Left lung (tissue), 10 donors: ENCODE results near the gene CFAP45. TPM values are rescaled to one million over a fixed set of nuclear protein-coding genes. Genes with fewer than 3 reads are reported as not detected.

ENCODE experiments used
- ATAC-seq: fragments of 200-7000 bp; cut with Tn5 transposase; one replicate; pipeline ENCODE4 v1.9.1; 2020; ENCODE audit warnings: moderate library complexity
- DNase-seq, 4 donors: peaks; one replicate each; pipeline ENCODE4 v3.0.0-alpha.2; 2013 to 2020
- H3K27ac ChIP-seq, 2 donors: fragments of 200-600 bp; sonication (generic) in 1 of 2; one replicate each; pipeline versions ENCODE4 v1.5.0 to v1.8.0; 2020 to 2021
- H3K27me3 ChIP-seq, 2 donors: fragments of 200-600 bp; sonication (generic) in 1 of 2; one replicate each; pipeline versions ENCODE4 v1.5.0 to v1.8.0; 2020 to 2021
- H3K36me3 ChIP-seq, 2 donors: fragments of 200-600 bp; sonication (generic) in 1 of 2; one replicate each; pipeline versions ENCODE4 v1.5.0 to v1.8.0; 2020 to 2021
- H3K4me1 ChIP-seq, 2 donors: fragments of 200-600 bp; one replicate each; pipeline ENCODE4 v1.8.0; 2021
- H3K4me3 ChIP-seq, 2 donors: fragments of 200-600 bp; sonication (generic) in 1 of 2; one replicate each; pipeline versions ENCODE4 v1.5.0 to v1.8.0; 2020 to 2021; ENCODE audit warnings: mild to moderate bottlenecking in 1 of 2
- H3K9me3 ChIP-seq, 2 donors: fragments of 200-600 bp; sonication (generic) in 1 of 2; one replicate each; pipeline versions ENCODE4 v1.5.0 to v1.8.0; 2020 to 2021
- intact Hi-C, 2 donors: fragments of 100-400 bp; cut with DNase I; formaldehyde crosslinking; loops; one replicate each; pipeline versions ENCODE4 v1.11.2 to v1.14.2; 2022
- polyA plus RNA-seq, 6 donors: library from polyadenylated mRNA; unstranded; fragments of 120-200 nt; gene quantifications; one replicate each; pipeline ENCODE4 v1.2.1, GENCODE V29; 2013; ENCODE audit not compliant: insufficient read length in 6 of 6
- total RNA-seq, 2 donors: library from RNA; stranded (reverse); fragmentation: NEBNext Ultra II Directional; extraction: Animal tissue kit (Norgen Biotek cat#: 25700); gene quantifications; one replicate each; pipeline ENCODE4 v1.2.1, GENCODE V29; 2021
- TF ChIP-seq, protein P1 (sequence below), 2 donors: fragments of 200-600 bp; sonication (generic) in 1 of 2; IDR thresholded peaks; one replicate each; pipeline versions ENCODE4 v1.5.0 to v1.8.0; 2021; ENCODE audit warnings: antibody characterized with exemption in 2 of 2
- donor health status: DM: no; HTN: yes; CAD: no.
- donor health status: DM: no; HTN: no; CAD: no.

Gene CFAP45
- total and polyA plus RNA-seq, 8 donors: 1.1 to 12.4 (median 6.4) TPM

DNA sequence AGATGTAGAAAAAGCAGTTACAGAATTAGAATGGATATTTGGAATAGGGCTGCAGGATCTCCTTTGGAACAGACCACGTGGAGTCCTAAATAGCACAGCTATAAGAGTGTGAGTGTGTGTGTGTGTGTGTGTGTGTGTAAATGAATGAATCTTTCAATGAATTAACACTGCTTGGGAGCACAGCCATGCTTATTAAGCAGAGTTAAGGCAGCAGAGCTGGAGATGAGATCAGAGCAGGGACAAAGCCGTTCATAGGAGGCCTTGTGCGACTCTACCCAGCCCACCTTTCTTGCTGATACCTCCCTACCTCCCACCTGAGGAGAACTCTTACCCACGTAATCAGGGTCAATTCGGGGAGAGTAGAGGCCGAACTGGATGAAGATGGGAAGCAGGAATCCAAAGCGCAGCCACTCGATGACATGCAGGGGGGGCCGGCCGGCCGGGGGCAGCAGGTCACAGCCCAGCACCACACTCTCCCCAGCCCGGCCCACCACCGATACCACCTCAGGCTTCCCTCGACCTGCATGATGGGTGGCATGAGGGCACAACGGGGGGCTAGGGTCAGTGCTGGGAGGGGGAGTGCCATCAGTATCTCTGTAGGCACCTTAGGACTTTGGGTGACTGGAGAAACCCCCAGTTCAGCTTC, 42.8 kb upstream of the CFAP45 start:
- H3K27me3 ChIP-seq: peaks cover 0 to 40% of the 10 kb centered on the region in 2 donors
- no peak for ATAC-seq
- DNase-seq: no peak
- H3K9me3 ChIP-seq: no peaks in the 10 kb centered on the region
- H3K36me3 ChIP-seq: no peaks in the 10 kb centered on the region
- TF ChIP-seq, protein P1, sequence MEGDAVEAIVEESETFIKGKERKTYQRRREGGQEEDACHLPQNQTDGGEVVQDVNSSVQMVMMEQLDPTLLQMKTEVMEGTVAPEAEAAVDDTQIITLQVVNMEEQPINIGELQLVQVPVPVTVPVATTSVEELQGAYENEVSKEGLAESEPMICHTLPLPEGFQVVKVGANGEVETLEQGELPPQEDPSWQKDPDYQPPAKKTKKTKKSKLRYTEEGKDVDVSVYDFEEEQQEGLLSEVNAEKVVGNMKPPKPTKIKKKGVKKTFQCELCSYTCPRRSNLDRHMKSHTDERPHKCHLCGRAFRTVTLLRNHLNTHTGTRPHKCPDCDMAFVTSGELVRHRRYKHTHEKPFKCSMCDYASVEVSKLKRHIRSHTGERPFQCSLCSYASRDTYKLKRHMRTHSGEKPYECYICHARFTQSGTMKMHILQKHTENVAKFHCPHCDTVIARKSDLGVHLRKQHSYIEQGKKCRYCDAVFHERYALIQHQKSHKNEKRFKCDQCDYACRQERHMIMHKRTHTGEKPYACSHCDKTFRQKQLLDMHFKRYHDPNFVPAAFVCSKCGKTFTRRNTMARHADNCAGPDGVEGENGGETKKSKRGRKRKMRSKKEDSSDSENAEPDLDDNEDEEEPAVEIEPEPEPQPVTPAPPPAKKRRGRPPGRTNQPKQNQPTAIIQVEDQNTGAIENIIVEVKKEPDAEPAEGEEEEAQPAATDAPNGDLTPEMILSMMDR (IDR thresholded peaks at IDR 0.05): no peak
- H3K4me3 ChIP-seq: no peak overlapping the region
- peaks cover 0 to 12% of the 10 kb centered on the region in 2 donors for H3K4me1 ChIP-seq
- H3K27ac ChIP-seq: no peak overlapping the region
- intact Hi-C loops: loop anchor here in 1 of 2 donors (10.0 kb wide), 1 partner anchor 62 kb away; no protein-coding TSS in a partner anchor

DNA sequence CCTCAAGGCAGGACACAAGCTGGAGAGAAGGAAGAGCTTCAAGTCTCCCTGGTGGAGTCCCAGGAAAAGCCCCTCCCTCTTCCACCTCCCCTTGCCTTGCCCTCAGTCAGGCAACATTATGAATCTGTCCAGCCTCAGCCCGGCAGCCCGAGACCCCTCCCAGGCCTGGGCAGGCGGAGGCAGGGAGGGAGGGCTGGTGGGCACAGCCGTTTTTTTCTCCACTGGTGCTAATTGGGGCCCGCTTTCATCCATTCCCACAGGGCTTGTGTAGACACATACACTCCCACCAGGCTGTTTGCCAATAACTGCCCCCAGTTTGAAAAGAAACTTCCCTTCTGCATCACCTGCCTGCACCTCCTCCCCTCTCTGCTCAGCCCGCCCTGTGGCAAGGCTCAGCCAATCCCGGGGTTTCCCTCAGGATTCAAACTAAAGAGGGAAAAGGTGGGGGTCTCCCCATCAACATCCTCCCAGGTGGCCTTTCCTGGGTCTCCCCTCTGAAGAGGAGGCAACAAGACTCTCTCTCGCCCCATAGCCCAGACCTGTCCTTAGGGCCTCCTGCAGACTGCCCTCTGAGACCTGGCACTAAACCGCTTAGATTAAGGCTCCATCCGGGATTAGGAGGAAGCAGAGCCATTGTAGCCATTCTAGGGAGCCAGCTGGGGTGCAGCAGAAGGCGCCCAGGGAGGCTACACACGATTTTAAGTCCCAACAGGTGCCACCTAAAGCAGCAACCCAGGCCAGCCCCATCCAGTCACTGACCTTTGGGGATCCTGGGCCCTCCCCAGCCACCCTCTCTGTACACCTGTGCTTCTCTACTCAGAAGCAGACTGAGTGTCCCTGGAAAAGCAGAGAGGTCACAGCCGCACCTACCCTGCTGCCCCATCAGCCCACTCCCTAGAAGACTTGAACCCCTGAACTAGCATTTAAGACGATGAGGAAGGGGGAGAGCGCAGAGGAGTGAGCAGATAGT, 41.9 kb upstream of the CFAP45 start:
- no peak overlapping the region for H3K27ac ChIP-seq
- TF ChIP-seq, protein P1 (IDR thresholded peaks at IDR 0.05): no peak
- H3K4me3 ChIP-seq: no peak overlapping the region
- intact Hi-C loops: loop anchor here in 1 of 2 donors (10.0 kb wide), 1 partner anchor 63 kb away; no protein-coding TSS in a partner anchor
- H3K27me3 ChIP-seq: peaks cover 0 to 39% of the 10 kb centered on the region in 2 donors
- H3K4me1 ChIP-seq: peaks cover 5 to 21% of the 10 kb centered on the region in 2 donors
- no peaks in the 10 kb centered on the region for H3K36me3 ChIP-seq
- no peak for ATAC-seq
- no peak for DNase-seq
- no peaks in the 10 kb centered on the region for H3K9me3 ChIP-seq

DNA sequence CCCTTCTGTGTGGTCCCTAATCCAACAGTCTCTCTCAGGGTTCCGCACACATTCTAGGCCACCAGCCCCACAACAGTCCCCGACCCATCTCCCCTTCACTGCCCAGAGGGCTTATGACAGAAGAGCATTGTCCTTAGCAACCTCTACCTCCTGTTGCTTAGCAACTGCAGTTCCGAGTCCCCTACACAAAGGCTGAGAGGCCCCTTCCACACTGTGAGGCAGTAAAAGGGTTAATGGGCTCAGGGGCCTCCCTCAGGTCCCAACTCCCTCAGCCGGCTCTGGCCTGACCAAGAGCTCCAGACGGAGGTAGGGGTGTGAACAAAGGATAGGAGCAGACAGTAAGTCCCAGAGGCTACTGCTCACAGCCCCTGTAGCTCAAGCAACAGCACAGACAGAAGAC, 41.2 kb upstream of the CFAP45 start:
- intact Hi-C loops: loop anchor here in 1 of 2 donors (10.0 kb wide), 1 partner anchor 64 kb away; no protein-coding TSS in a partner anchor
- H3K4me1 ChIP-seq: peaks cover 11 to 29% of the 10 kb centered on the region in 2 donors
- H3K9me3 ChIP-seq: no peaks in the 10 kb centered on the region
- no peak overlapping the region for H3K27ac ChIP-seq
- ATAC-seq (no peak), DNase-seq (no peak)
- H3K27me3 ChIP-seq: peaks cover 0 to 32% of the 10 kb centered on the region in 2 donors
- no peaks in the 10 kb centered on the region for H3K36me3 ChIP-seq
- H3K4me3 ChIP-seq: no peak overlapping the region
- TF ChIP-seq, protein P1 (IDR thresholded peaks at IDR 0.05): no peak

DNA sequence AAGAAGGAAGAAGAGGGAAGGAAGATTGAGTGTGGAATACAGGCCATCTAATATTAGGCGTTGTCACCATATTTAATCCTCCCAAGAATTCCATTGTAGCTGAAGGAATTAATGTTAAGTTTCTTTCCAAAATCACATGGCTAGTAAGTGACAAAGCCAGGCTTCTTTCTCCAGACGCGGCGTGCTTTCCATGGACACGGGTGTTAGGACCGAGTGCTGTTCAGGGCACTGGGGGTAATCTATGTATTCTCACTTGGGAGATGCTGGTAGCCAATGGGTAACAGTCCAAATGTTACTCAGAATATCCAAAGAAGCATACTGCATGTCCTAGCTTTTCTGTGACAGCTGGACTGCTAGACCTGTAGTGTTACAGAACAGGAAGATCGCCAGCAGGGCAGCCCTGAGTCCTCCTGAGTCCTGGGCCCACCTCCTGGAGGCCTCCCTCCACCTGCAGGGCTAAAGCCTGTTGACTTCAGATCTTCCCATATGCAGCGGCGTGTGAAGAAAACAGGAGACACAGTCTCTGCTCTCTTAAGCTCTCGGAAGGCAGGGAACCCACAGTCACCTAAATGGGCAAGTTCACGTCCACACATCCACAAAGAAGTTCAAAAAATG, 40.1 kb upstream of the CFAP45 start:
- intact Hi-C loops: loop anchor here in 1 of 2 donors (10.0 kb wide), 1 partner anchor 65 kb away; no protein-coding TSS in a partner anchor

More for the DNA sequence above, 40.1 kb upstream of the CFAP45 start:
- Histone ChIP-seq H3K27me3 (peaks cover 0 to 22% of the 10 kb centered on the region in 2 donors), H3K4me3 (no peak overlapping the region), H3K9me3 (no peaks in the 10 kb centered on the region), H3K36me3 (no peaks in the 10 kb centered on the region), H3K4me1 (peaks cover 11 to 27% of the 10 kb centered on the region in 2 donors), H3K27ac (no peak overlapping the region)
- no peak for DNase-seq
- TF ChIP-seq, protein P1 (IDR thresholded peaks at IDR 0.05): no peak
- ATAC-seq: no peak
